Ovary (tissue), 3 donors: ENCODE measurements around the gene RHBDF1.

Experiments used
- EP300 ChIP-seq: sonication (generic); formaldehyde crosslinking; IDR thresholded peaks from one replicate; pipeline ENCODE4 v1.6.1; 2017; ENCODE audit warnings: antibody characterized with exemption
- POLR2A ChIP-seq: fragments of 450-650 bp; IDR thresholded peaks from one replicate; pipeline ENCODE4 v1.6.1; 2017; ENCODE audit warnings: antibody characterized with exemption, mild to moderate bottlenecking, moderate library complexity
- TF ChIP-seq, protein P1 (sequence below), 3 donors: fragments of 450-650 bp in 2 of 3; fragments of 200-600 bp in 1 of 3; IDR thresholded peaks; one replicate each; pipeline versions ENCODE4 v1.5.1 to v1.8.0; 2016 to 2022; ENCODE audit warnings: antibody characterized with exemption in 3 of 3, mild to moderate bottlenecking in 1 of 3
- donor health status: DM: no; HTN: no; CAD: no.

DNA sequence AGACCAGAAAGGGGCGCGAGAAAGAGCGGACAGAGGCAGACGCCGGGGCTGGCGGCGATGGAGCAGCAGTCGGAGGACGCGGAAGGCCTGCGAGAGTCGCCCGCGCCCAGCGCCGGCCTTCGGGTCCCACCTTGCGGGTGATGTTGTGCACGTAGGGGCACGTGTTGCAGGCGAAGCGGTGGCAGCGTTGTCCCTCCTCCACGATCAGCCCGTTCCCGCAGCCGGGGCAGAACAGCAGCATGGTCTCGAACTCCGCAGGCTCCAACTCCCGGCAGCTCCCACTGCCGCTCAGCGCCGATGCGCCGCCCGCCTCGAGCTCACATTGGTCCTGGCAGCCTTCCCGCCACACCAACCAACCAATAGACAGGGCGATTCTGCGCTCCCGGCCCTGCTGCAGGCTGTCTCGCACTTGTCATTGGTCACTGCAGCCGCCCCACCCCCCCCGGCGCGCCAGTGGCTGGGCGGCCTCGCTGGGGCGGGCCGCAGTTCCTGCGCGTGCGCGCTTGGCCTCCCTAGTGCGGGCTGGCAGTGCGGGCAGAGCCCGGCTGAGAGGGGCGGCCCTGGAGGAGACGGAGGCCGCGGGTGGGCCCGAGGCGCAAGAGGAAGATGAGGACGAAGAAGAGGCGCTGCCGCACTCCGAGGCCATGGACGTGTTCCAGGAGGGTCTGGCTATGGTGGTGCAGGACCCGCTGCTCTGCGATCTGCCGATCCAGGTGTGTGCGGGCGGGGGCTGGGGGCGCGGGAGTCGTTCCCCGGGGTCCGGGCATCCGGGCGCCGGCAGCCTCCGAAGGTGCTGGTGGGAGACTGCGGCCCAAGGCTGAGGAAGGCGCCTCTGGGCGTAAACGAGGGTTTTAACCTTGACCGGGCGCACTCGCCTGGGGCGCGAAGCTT, 18.8 kb downstream of the RHBDF1 start, which contains the start of the genes POLR3K and SNRNP25:
- TF ChIP-seq, protein P1, sequence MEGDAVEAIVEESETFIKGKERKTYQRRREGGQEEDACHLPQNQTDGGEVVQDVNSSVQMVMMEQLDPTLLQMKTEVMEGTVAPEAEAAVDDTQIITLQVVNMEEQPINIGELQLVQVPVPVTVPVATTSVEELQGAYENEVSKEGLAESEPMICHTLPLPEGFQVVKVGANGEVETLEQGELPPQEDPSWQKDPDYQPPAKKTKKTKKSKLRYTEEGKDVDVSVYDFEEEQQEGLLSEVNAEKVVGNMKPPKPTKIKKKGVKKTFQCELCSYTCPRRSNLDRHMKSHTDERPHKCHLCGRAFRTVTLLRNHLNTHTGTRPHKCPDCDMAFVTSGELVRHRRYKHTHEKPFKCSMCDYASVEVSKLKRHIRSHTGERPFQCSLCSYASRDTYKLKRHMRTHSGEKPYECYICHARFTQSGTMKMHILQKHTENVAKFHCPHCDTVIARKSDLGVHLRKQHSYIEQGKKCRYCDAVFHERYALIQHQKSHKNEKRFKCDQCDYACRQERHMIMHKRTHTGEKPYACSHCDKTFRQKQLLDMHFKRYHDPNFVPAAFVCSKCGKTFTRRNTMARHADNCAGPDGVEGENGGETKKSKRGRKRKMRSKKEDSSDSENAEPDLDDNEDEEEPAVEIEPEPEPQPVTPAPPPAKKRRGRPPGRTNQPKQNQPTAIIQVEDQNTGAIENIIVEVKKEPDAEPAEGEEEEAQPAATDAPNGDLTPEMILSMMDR (IDR thresholded peaks at IDR 0.05) = no peak
- TF ChIP-seq POLR2A = peak; percentile 60
- no peak for TF ChIP-seq EP300
